ENCODE data around the gene HTR2A. TPM values are rescaled to one million over a fixed set of nuclear protein-coding genes. Genes with fewer than 3 reads are reported as not detected.
A peak's percentile ranks its signal among the peaks of the same experiment; 100 is the strongest.

The HTR2A gene
- total RNA-seq, 1 donor from 2014 or later, result not detected

DNA sequence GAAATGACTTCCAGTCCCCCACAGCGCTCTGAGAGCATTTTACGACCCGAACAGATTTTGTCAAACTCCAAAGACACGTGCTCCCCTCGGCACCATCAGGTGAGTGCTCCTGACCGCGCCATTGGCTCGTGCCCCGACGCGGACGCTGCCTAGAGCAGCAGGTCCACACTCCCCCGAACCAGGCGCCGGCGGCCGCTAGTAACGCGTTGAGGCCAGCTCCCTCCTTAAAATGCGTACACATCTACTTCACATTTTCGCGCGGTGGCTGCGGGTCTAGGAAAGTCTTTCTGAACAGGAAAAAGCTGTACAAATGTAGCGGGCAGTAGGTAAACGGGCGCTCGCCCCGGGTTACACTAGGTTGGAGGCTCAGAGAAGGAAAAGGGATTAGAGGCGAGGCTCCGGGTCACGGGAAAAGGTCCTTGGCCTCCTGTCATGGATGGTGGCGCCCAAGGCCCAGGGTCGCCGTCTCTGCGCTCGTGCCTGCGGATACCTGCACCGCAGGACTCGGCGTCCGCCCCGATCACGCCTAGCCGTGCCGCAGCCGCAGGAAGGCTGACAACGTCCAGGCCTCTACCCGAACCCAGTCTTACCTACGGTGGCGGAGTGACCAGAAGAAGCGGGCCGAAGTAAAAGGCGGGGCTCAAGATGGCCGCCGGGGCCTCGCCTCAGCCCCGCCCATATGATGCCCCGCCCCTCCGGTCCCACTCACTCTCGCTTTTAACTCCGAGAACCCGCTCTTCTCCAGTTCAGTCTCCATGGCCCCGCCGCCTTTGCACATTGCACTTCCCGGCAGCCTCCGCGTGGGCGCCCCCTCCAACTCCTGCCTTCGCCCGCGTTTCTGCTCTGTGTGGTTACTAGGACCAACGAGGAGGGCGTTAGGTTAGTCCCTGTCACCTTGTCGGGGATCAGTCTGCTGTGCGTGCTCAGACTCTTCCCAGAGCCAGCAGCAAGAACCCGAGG, 100.1 kb downstream of the HTR2A start, which contains the start of gene ESD:
Gene ESD (minus strand): TSS at position 647 of the 960 bp plus-strand sequence. CDS start 5,748 bp downstream, outside the sequence.
- TF ChIP-seq, protein P1, sequence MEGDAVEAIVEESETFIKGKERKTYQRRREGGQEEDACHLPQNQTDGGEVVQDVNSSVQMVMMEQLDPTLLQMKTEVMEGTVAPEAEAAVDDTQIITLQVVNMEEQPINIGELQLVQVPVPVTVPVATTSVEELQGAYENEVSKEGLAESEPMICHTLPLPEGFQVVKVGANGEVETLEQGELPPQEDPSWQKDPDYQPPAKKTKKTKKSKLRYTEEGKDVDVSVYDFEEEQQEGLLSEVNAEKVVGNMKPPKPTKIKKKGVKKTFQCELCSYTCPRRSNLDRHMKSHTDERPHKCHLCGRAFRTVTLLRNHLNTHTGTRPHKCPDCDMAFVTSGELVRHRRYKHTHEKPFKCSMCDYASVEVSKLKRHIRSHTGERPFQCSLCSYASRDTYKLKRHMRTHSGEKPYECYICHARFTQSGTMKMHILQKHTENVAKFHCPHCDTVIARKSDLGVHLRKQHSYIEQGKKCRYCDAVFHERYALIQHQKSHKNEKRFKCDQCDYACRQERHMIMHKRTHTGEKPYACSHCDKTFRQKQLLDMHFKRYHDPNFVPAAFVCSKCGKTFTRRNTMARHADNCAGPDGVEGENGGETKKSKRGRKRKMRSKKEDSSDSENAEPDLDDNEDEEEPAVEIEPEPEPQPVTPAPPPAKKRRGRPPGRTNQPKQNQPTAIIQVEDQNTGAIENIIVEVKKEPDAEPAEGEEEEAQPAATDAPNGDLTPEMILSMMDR (IDR thresholded peaks at IDR 0.05; ENCODE audit: unreplicated experiment), result no peak
- DNase-seq (ENCODE audit: low spot score), result peak; percentile 87
- Mint-ChIP-seq H3K9me3 (ENCODE audit: unreplicated experiment) (no peaks in the 10 kb centered on the region), H3K27me3 (ENCODE audit: unreplicated experiment) (peaks cover 5% of the 10 kb centered on the region), H3K27ac (ENCODE audit: unreplicated experiment) (peak within 1 kb of the TSS; percentile 95), H3K4me3 (ENCODE audit: unreplicated experiment) (peak within 1 kb of the TSS; percentile 97), H3K4me1 (ENCODE audit: unreplicated experiment) (peaks cover 17% of the 10 kb centered on the region), H3K36me3 (ENCODE audit: low read depth, unreplicated experiment) (peaks cover 6% of the 10 kb centered on the region)

DNA sequence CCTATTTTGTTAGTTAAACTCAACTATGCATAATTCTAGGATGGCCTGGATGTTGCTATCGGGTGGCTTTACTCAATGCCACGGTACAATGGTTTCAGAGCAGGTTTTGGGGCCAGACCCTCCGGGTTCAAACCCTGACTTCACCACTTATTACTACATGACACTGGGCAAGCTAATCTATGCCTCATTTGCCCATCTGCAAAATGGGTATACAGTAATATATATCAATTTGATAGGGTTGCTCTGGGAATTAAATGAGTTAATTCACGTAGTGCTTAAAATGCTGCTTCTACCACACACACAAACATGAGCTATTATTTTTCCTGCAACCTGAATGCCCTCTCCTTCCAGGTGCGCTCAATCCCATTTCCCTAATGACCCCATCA, 100.7 kb downstream of the HTR2A start:
- peak overlapping the region; percentile 95 for H3K27ac Mint-ChIP-seq (ENCODE audit: unreplicated experiment)
- DNase-seq (ENCODE audit: low spot score), result no peak
- peak overlapping the region; percentile 97 for H3K4me3 Mint-ChIP-seq (ENCODE audit: unreplicated experiment)
- H3K27me3 Mint-ChIP-seq (ENCODE audit: unreplicated experiment), result peaks cover 5% of the 10 kb centered on the region
- H3K36me3 Mint-ChIP-seq (ENCODE audit: low read depth, unreplicated experiment), result peaks cover 6% of the 10 kb centered on the region
- TF ChIP-seq, protein P1 (IDR thresholded peaks at IDR 0.05; ENCODE audit: unreplicated experiment), result no peak
- H3K4me1 Mint-ChIP-seq (ENCODE audit: unreplicated experiment), result peaks cover 17% of the 10 kb centered on the region
- H3K9me3 Mint-ChIP-seq (ENCODE audit: unreplicated experiment), result no peaks in the 10 kb centered on the region

DNA sequence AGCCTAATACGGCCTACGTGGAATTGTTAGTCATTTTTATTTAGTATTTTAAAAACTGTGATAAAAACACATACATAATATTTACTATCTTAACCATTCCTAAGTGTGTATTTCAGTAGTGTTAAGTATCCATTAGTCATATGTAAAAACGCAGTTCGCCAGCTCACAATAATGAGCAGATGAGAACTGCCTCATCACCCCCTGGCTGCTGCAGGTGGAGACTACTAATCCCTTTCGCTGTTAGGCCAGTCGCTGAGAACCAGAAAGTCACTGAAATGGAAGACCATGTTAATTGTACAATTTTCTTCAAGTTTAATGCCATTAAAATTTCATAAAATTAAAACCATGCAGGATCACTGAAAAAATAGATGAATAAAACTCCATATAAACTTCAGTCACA, 101.5 kb downstream of the HTR2A start:
- no peak for DNase-seq (ENCODE audit: low spot score)
- TF ChIP-seq, protein P1 (IDR thresholded peaks at IDR 0.05; ENCODE audit: unreplicated experiment), result no peak
- Mint-ChIP-seq H3K9me3 (ENCODE audit: unreplicated experiment) (no peaks in the 10 kb centered on the region), H3K4me1 (ENCODE audit: unreplicated experiment) (peaks cover 17% of the 10 kb centered on the region), H3K36me3 (ENCODE audit: low read depth, unreplicated experiment) (peaks cover 12% of the 10 kb centered on the region), H3K27me3 (ENCODE audit: unreplicated experiment) (peaks cover 5% of the 10 kb centered on the region), H3K4me3 (ENCODE audit: unreplicated experiment) (no peak overlapping the region), H3K27ac (ENCODE audit: unreplicated experiment) (no peak overlapping the region)

DNA sequence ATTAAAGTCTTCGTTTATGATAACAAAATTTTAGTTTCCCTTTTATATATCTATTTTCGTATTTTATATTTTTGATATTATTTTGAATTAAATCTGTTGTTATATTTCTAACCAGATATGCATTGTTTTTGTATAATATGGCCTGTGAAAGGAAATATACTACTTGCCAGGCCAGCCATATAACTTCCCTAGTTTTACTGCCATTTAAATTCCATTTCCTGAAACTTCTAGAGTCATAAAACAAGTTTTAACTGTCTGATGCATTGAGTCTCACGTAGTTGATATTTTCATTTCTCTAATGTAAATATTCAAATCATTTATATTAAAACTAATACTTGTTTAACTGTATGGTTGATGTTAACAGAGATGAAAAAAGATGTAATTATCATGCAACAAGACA, 113.3 kb downstream of the HTR2A start:
- H3K27ac Mint-ChIP-seq (ENCODE audit: unreplicated experiment), result no peak overlapping the region

More for the DNA sequence above, 113.3 kb downstream of the HTR2A start:
- H3K4me1 Mint-ChIP-seq (ENCODE audit: unreplicated experiment), result no peaks in the 10 kb centered on the region
- no peak for DNase-seq (ENCODE audit: low spot score)
- no peaks in the 10 kb centered on the region for H3K36me3 Mint-ChIP-seq (ENCODE audit: low read depth, unreplicated experiment)
- TF ChIP-seq, protein P1 (IDR thresholded peaks at IDR 0.05; ENCODE audit: unreplicated experiment), result no peak
- no peak overlapping the region for H3K4me3 Mint-ChIP-seq (ENCODE audit: unreplicated experiment)
- no peaks in the 10 kb centered on the region for H3K27me3 Mint-ChIP-seq (ENCODE audit: unreplicated experiment)
- no peaks in the 10 kb centered on the region for H3K9me3 Mint-ChIP-seq (ENCODE audit: unreplicated experiment)
